Stimulated activated CD4-positive, alpha-beta T cell treated with anti-CD3 and anti-CD28 coated beads, TNF-alpha, amount 100 ng/mL, for 24 hours (primary cell): ENCODE measurements around the gene DLL3.

ENCODE experiments used
- DNase-seq, 3 experiments: peaks; one replicate each; pipeline ENCODE4 v3.0.0-alpha.2; 2020; ENCODE audit warnings: low read depth in 3 of 3

Gene DLL3

GRCh38 chr19:39517432-39517831 is 18.7 kb downstream of the DLL3 start:
- DNase-seq, result no peak

- DNase-seq, result no peak
Measured at GRCh38 chr19:39518458-39518857, 19.7 kb downstream of the DLL3 start.

- no peak for DNase-seq
Measured at GRCh38 chr19:39518975-39519374, 20.2 kb downstream of the DLL3 start.

GRCh38 chr19:39520541-39521484 is 22.1 kb downstream of the DLL3 start:
- no peak for DNase-seq

- no peak for DNase-seq
Measured at GRCh38 chr19:39524495-39524894, 25.7 kb downstream of the DLL3 start.

GRCh38 chr19:39525205-39525604 is 26.5 kb downstream of the DLL3 start:
- no peak for DNase-seq

- no peak for DNase-seq
Measured at GRCh38 chr19:39531834-39532232, 33.1 kb downstream of the DLL3 start.

GRCh38 chr19:39532233-39533002 is 33.7 kb downstream of the DLL3 start, which contains the start of gene EID2B:
TSS of gene EID2B (minus strand) at chr19:39532852. CDS start at chr19:39532802, 50 bp downstream.
- DNase-seq, result peak; percentile 89 to 94 (median 93)

GRCh38 chr19:39533003-39533512 is 34.3 kb downstream of the DLL3 start:
- no peak for DNase-seq

GRCh38 chr19:39533791-39534190 is 35.0 kb downstream of the DLL3 start:
- no peak for DNase-seq

GRCh38 chr19:39539165-39539517 is 40.4 kb downstream of the DLL3 start:
- no peak for DNase-seq

GRCh38 chr19:39539518-39540332 is 41.0 kb downstream of the DLL3 start, which contains the start of gene EID2:
TSS of gene EID2 (minus strand) at chr19:39540161. CDS start at chr19:39540079, 82 bp downstream.
- DNase-seq, result peak; percentile 92 to 95 (median 93)

- DNase-seq, result no peak
Measured at GRCh38 chr19:39540333-39540673, 41.6 kb downstream of the DLL3 start.

GRCh38 chr19:39542206-39542605 is 43.5 kb downstream of the DLL3 start:
- no peak for DNase-seq

GRCh38 chr19:39543477-39543857 is 44.7 kb downstream of the DLL3 start:
- no peak for DNase-seq

GRCh38 chr19:39544226-39544903 is 45.6 kb downstream of the DLL3 start:
- DNase-seq, result no peak

GRCh38 chr19:39544911-39545310 is 46.2 kb downstream of the DLL3 start:
- no peak for DNase-seq

- no peak for DNase-seq
Measured at GRCh38 chr19:39546599-39546998, 47.9 kb downstream of the DLL3 start.

GRCh38 chr19:39550197-39550596 is 51.5 kb downstream of the DLL3 start:
- no peak for DNase-seq

GRCh38 chr19:39553082-39553652 is 54.4 kb downstream of the DLL3 start:
- DNase-seq, result no peak
